GM21723 (cell line): ENCODE measurements around the gene ZNF75A.

Experiments
- ATAC-seq: cut with Tn5 transposase; IDR thresholded peaks from one replicate; pipeline ENCODE4 v1.9.1; 2021; ENCODE audit warnings: mild to moderate bottlenecking, moderate library complexity; ENCODE audit not compliant: unreplicated experiment

The ZNF75A gene

GRCh38 chr16:3285131-3285530 lies 20.2 kb upstream of the ZNF75A start:
- no peak for ATAC-seq

GRCh38 chr16:3289998-3290673 lies 15.2 kb upstream of the ZNF75A start:
- no peak for ATAC-seq

GRCh38 chr16:3292604-3293003 lies 12.7 kb upstream of the ZNF75A start:
- no peak for ATAC-seq

GRCh38 chr16:3295209-3295608 lies 10.1 kb upstream of the ZNF75A start:
- no peak for ATAC-seq

- ATAC-seq, result no peak
Observed at GRCh38 chr16:3295783-3296182, 9.5 kb upstream of the ZNF75A start.

GRCh38 chr16:3304370-3304769 lies 927 bp upstream of the ZNF75A start:
- ATAC-seq, result no peak

- no peak for ATAC-seq
Observed at GRCh38 chr16:3306078-3306477, 781 bp downstream of the ZNF75A start.

- ATAC-seq, result no peak
Observed at GRCh38 chr16:3311496-3311895, 6.2 kb downstream of the ZNF75A start.

GRCh38 chr16:3317315-3317999 lies 12.2 kb downstream of the ZNF75A start:
- ATAC-seq, result no peak

GRCh38 chr16:3321816-3322215 lies 16.5 kb downstream of the ZNF75A start:
- ATAC-seq, result no peak

- ATAC-seq, result no peak
Observed at GRCh38 chr16:3327514-3327913, 22.2 kb downstream of the ZNF75A start.

- ATAC-seq, result no peak
Observed at GRCh38 chr16:3328104-3328503, 22.8 kb downstream of the ZNF75A start.

GRCh38 chr16:3328643-3329042 lies 23.3 kb downstream of the ZNF75A start:
- ATAC-seq, result no peak

GRCh38 chr16:3346041-3346440 lies 40.7 kb downstream of the ZNF75A start:
- no peak for ATAC-seq

GRCh38 chr16:3347586-3347985 lies 42.3 kb downstream of the ZNF75A start:
- no peak for ATAC-seq

- ATAC-seq, result no peak
Observed at GRCh38 chr16:3348547-3349167, 43.4 kb downstream of the ZNF75A start.

GRCh38 chr16:3349175-3349574 lies 43.9 kb downstream of the ZNF75A start:
- no peak for ATAC-seq

- no peak for ATAC-seq
Observed at GRCh38 chr16:3355589-3355988, 50.3 kb downstream of the ZNF75A start, which contains the start of gene OR2C1. Gene OR2C1, plus strand, starts transcription at chr16:3355889. Its CDS starts 52 bp downstream, at chr16:3355941.

GRCh38 chr16:3356118-3356517 lies 50.8 kb downstream of the ZNF75A start:
- no peak for ATAC-seq

GRCh38 chr16:3358871-3359270 lies 53.6 kb downstream of the ZNF75A start:
- no peak for ATAC-seq

- ATAC-seq, result no peak
Observed at GRCh38 chr16:3362931-3363330, 57.6 kb downstream of the ZNF75A start.

GRCh38 chr16:3363793-3364192 lies 58.5 kb downstream of the ZNF75A start:
- no peak for ATAC-seq
